Measurements from ENCODE around the gene MRPL42.
A peak's percentile ranks its signal among the peaks of the same experiment; 100 is the strongest.

Gene MRPL42

GRCh38 chr12:93500667-93501066, 33.4 kb downstream of the MRPL42 start:
- no peak for DNase-seq

GRCh38 chr12:93502802-93503623, 35.7 kb downstream of the MRPL42 start:
- DNase-seq = peak; percentile 70

- no peak for DNase-seq
Observed at GRCh38 chr12:93507165-93507564, 39.9 kb downstream of the MRPL42 start.

- DNase-seq = no peak
Observed at GRCh38 chr12:93509506-93509905, 42.2 kb downstream of the MRPL42 start.

- no peak for DNase-seq
Observed at GRCh38 chr12:93514853-93515252, 47.5 kb downstream of the MRPL42 start.

- no peak for DNase-seq
Observed at GRCh38 chr12:93518725-93519124, 51.4 kb downstream of the MRPL42 start.

- no peak for DNase-seq
Observed at GRCh38 chr12:93519859-93520258, 52.5 kb downstream of the MRPL42 start.

GRCh38 chr12:93520454-93520853, 53.1 kb downstream of the MRPL42 start:
- DNase-seq = peak; percentile 42

- no peak for DNase-seq
Observed at GRCh38 chr12:93521225-93522080, 54.1 kb downstream of the MRPL42 start.

- DNase-seq = no peak
Observed at GRCh38 chr12:93524386-93525133, 57.2 kb downstream of the MRPL42 start.

GRCh38 chr12:93526786-93527428, 59.6 kb downstream of the MRPL42 start:
- no peak for DNase-seq

- peak; percentile 76 for DNase-seq
Observed at GRCh38 chr12:93530358-93530757, 63.0 kb downstream of the MRPL42 start.

GRCh38 chr12:93533310-93533709, 66.0 kb downstream of the MRPL42 start:
- DNase-seq = no peak

GRCh38 chr12:93536111-93536765, 68.9 kb downstream of the MRPL42 start:
- no peak for DNase-seq

GRCh38 chr12:93536766-93537488, 69.6 kb downstream of the MRPL42 start:
- DNase-seq = no peak

- no peak for DNase-seq
Observed at GRCh38 chr12:93537769-93538168, 70.5 kb downstream of the MRPL42 start.

- no peak for DNase-seq
Observed at GRCh38 chr12:93539821-93540220, 72.5 kb downstream of the MRPL42 start.

- no peak for DNase-seq
Observed at GRCh38 chr12:93540466-93540865, 73.2 kb downstream of the MRPL42 start.

- DNase-seq = peak; percentile 76
Observed at GRCh38 chr12:93541578-93542225, 74.4 kb downstream of the MRPL42 start.

GRCh38 chr12:93547778-93548177, 80.5 kb downstream of the MRPL42 start:
- DNase-seq = no peak

GRCh38 chr12:93549174-93549573, 81.9 kb downstream of the MRPL42 start:
- no peak for DNase-seq

Data from OCI-M1 (cell line).